Liver (tissue), 9 donors: ENCODE results near the gene PLA2G6. TPM values are rescaled to one million over a fixed set of nuclear protein-coding genes. Genes with fewer than 3 reads are reported as not detected.

ENCODE experiments used
- DNase-seq: peaks from one replicate; pipeline ENCODE4 v3.0.0-alpha.2; 2017; ENCODE audit warnings: low spot score
- H3K27ac ChIP-seq, 2 donors: one replicate each; pipeline ENCODE4 v1.7.0; 2013; ENCODE audit warnings: inconsistent platforms in 2 of 2, low read length in 2 of 2, control low read depth in 1 of 2, low read depth in 1 of 2, mild to moderate bottlenecking in 1 of 2
- H3K27me3 ChIP-seq, 4 donors: one replicate each; pipeline versions ENCODE4 v1.6.1 to v1.7.0; 2013; ENCODE audit warnings: low read length in 3 of 4, inconsistent platforms in 1 of 4, mild to moderate bottlenecking in 1 of 4, moderate library complexity in 1 of 4; ENCODE audit not compliant: control insufficient read depth in 4 of 4, insufficient read depth in 4 of 4
- H3K36me3 ChIP-seq, 4 donors: one replicate each; pipeline versions ENCODE4 v1.6.1 to v1.7.0; 2013; ENCODE audit warnings: low read length in 3 of 4, mild to moderate bottlenecking in 3 of 4, low read depth in 1 of 4, moderate library complexity in 1 of 4; ENCODE audit not compliant: control insufficient read depth in 4 of 4, insufficient read depth in 3 of 4
- H3K4me1 ChIP-seq, 4 donors: one replicate each; pipeline versions ENCODE4 v1.6.1 to v1.7.0; 2013; ENCODE audit warnings: low read length in 3 of 4, mild to moderate bottlenecking in 3 of 4, moderate library complexity in 1 of 4; ENCODE audit not compliant: control insufficient read depth in 4 of 4, insufficient read depth in 4 of 4
- H3K4me3 ChIP-seq, 3 donors: one replicate each; pipeline versions ENCODE4 v1.6.1 to v1.7.0; 2013; ENCODE audit warnings: low read length in 3 of 3, control low read depth in 1 of 3, low read depth in 1 of 3, mild to moderate bottlenecking in 1 of 3
- H3K9ac ChIP-seq, 2 donors: one replicate each; pipeline ENCODE4 v1.7.0; 2013; ENCODE audit warnings: low read length in 2 of 2, mild to moderate bottlenecking in 2 of 2, moderate library complexity in 2 of 2, control low read depth in 1 of 2, low read depth in 1 of 2
- H3K9me3 ChIP-seq, 4 donors: one replicate each; pipeline versions ENCODE4 v1.6.1 to v1.7.0; 2013; ENCODE audit warnings: low read length in 3 of 4; ENCODE audit not compliant: control insufficient read depth in 4 of 4
- ATF3 ChIP-seq: IDR thresholded peaks from 2 replicates; pipeline ENCODE4 v1.6.1; 2016; ENCODE audit warnings: antibody characterized with exemption
- CTCF ChIP-seq: fragments of 150-350 bp; IDR thresholded peaks from 2 replicates; pipeline ENCODE4 v1.5.1; 2017; ENCODE audit warnings: improper control_type of control experiment, low read depth, low read length; ENCODE audit not compliant: missing input control
- EGR1 ChIP-seq, 2 donors: IDR thresholded peaks; 2 replicates each; pipeline ENCODE4 v1.6.1; 2016 to 2018; ENCODE audit warnings: antibody characterized with exemption in 2 of 2, low read depth in 2 of 2
- FOXA1 ChIP-seq: IDR thresholded peaks from 2 replicates; pipeline ENCODE4 v1.6.1; 2016; ENCODE audit warnings: antibody characterized with exemption
- GABPA ChIP-seq, 2 donors: IDR thresholded peaks in 1 of 2; conservative IDR thresholded peaks in 1 of 2; 2 replicates each; pipeline ENCODE4 v1.6.1; 2016; ENCODE audit warnings: antibody characterized with exemption in 2 of 2, mild to moderate bottlenecking in 1 of 2, moderate library complexity in 1 of 2
- HNF4A ChIP-seq, 2 donors: conservative IDR thresholded peaks; 2 replicates each; pipeline ENCODE4 v1.6.1; 2016; ENCODE audit warnings: antibody characterized with exemption in 2 of 2, mild to moderate bottlenecking in 2 of 2
- HNF4G ChIP-seq: IDR thresholded peaks from 2 replicates; pipeline ENCODE4 v1.6.1; 2016; ENCODE audit warnings: antibody characterized with exemption
- JUND ChIP-seq, 2 donors: IDR thresholded peaks; 2 replicates each; pipeline ENCODE4 v1.6.1; 2016; ENCODE audit warnings: antibody characterized with exemption in 2 of 2
- MAX ChIP-seq: IDR thresholded peaks from 2 replicates; pipeline ENCODE4 v1.6.1; 2016; ENCODE audit warnings: antibody characterized with exemption
- NR2F2 ChIP-seq: IDR thresholded peaks from 2 replicates; pipeline ENCODE4 v1.6.1; 2016; ENCODE audit warnings: antibody characterized with exemption
- RAD21 ChIP-seq, 2 donors: IDR thresholded peaks; 2 replicates each; pipeline ENCODE4 v1.6.1; 2016; ENCODE audit warnings: antibody characterized with exemption in 2 of 2, mild to moderate bottlenecking in 2 of 2
- REST ChIP-seq: IDR thresholded peaks from 2 replicates; pipeline ENCODE4 v1.6.1; 2016; ENCODE audit warnings: antibody characterized with exemption, mild to moderate bottlenecking
- RXRA ChIP-seq, 2 donors: IDR thresholded peaks; 2 replicates each; pipeline ENCODE4 v1.6.1; 2017 to 2018; ENCODE audit warnings: antibody characterized with exemption in 2 of 2, mild to moderate bottlenecking in 1 of 2
- SP1 ChIP-seq: IDR thresholded peaks from 2 replicates; pipeline ENCODE4 v1.6.1; 2018; ENCODE audit warnings: antibody characterized with exemption, mild to moderate bottlenecking
- TAF1 ChIP-seq: conservative IDR thresholded peaks from 2 replicates; pipeline ENCODE4 v1.6.1; 2016; ENCODE audit warnings: antibody characterized with exemption, mild to moderate bottlenecking
- YY1 ChIP-seq: IDR thresholded peaks from 2 replicates; pipeline ENCODE4 v1.6.1; 2016; ENCODE audit warnings: antibody characterized with exemption, mild to moderate bottlenecking
- ZBTB33 ChIP-seq: IDR thresholded peaks from 2 replicates; pipeline ENCODE4 v1.6.1; 2016; ENCODE audit warnings: antibody characterized with exemption
- WGBS: extraction: QIAGEN DNeasy Blood & Tissue Kit; methylation state at CpG from one replicate; pipeline ENCODE4 v1.1.7; 2013; 5-methylcytosine and 5-hydroxymethylcytosine counted together
- polyA plus RNA-seq, 2 donors: library from polyadenylated mRNA; stranded (reverse) in 1 of 2; unstranded in 1 of 2; fragments of 200-250 nt in 1 of 2; fragments of >200 nt in 1 of 2; fragmentation: Nextera tagmentation in 1 of 2; extraction: Ambion mirVana in 1 of 2; gene quantifications; one replicate each; pipeline versions ENCODE4 v1.2.1 to v1.2.3, GENCODE V29; 2013 to 2015
- total RNA-seq, 2 donors: library from RNA; depleted of rRNA; stranded (reverse); fragments of >200 nt; gene quantifications; one replicate each; pipeline ENCODE4 v1.2.3, GENCODE V29; 2014
- donor health status: healthy.
- donor health status: healthy.
- donor health status: healthy.
- donor health status: healthy.
- donor health status: healthy.

The PLA2G6 gene
- total and polyA plus RNA-seq, 4 donors = 5.7 to 9.0 (median 7.2) TPM

- H3K9ac ChIP-seq = no peak overlapping the region
- H3K27ac ChIP-seq = no peak overlapping the region
- H3K9me3 ChIP-seq = no peaks in the 10 kb centered on the region
- 92% methylated on average over 8 of the region's 8 CpGs for WGBS
- H3K4me3 ChIP-seq = no peak overlapping the region
- peaks cover 0 to 13% (median 7%) of the 10 kb centered on the region in 4 donors for H3K4me1 ChIP-seq
- H3K27me3 ChIP-seq = no peaks in the 10 kb centered on the region
- TF ChIP-seq HNF4G = no peak
- no peak for TF ChIP-seq ATF3
- TF ChIP-seq HNF4A (conservative IDR thresholded peaks at IDR 0.05) = no peak
- no peak for TF ChIP-seq TAF1
- no peak for TF ChIP-seq MAX
- no peak for TF ChIP-seq GABPA (IDR thresholded peaks at IDR 0.05 in 1 of 2, conservative IDR thresholded peaks at IDR 0.05 in 1 of 2)
- TF ChIP-seq SP1 = no peak
- TF ChIP-seq CTCF = no peak
- no peak for TF ChIP-seq ZBTB33
- TF ChIP-seq RXRA (IDR thresholded peaks at IDR 0.05) = no peak
- no peak for TF ChIP-seq EGR1 (IDR thresholded peaks at IDR 0.05; ENCODE audit: low read depth in 2 of 2)
- no peak for TF ChIP-seq YY1
- no peak for TF ChIP-seq JUND (IDR thresholded peaks at IDR 0.05)
- no peak for TF ChIP-seq FOXA1
- no peak for TF ChIP-seq NR2F2
- TF ChIP-seq RAD21 (IDR thresholded peaks at IDR 0.05) = no peak
- no peak for TF ChIP-seq REST
- peaks cover 0 to 4% (median 0%) of the 10 kb centered on the region in 4 donors for H3K36me3 ChIP-seq
- no peak for DNase-seq
Measured at GRCh38 chr22:38220163-38220562, 38.5 kb upstream of the PLA2G6 start.
